HepG2 (cell line): ENCODE measurements around the gene ANKS4B. TPM values are rescaled to one million over a fixed set of nuclear protein-coding genes. Genes with fewer than 3 reads are reported as not detected.

Source experiments
- GPN1 ChIP-seq: sonication (generic); formaldehyde crosslinking; IDR thresholded peaks from 2 replicates; pipeline ENCODE4 v1.5.1; 2020; ENCODE audit warnings: missing genetic modification reagents, borderline replicate concordance
- MLLT10 ChIP-seq: sonication (generic); formaldehyde crosslinking; IDR thresholded peaks from 2 replicates; pipeline ENCODE4 v1.4.0; 2020; ENCODE audit warnings: missing genetic modification reagents
- NFKB2 ChIP-seq: sonication (generic); formaldehyde crosslinking; IDR thresholded peaks from 2 replicates; pipeline ENCODE4 v1.4.0; 2020; ENCODE audit warnings: missing genetic modification reagents, borderline replicate concordance
- NONO ChIP-seq, 2 experiments: fragments of 450-650 bp in 1 of 2; sonication (generic) in 1 of 2; formaldehyde crosslinking in 1 of 2; IDR thresholded peaks in 1 of 2; conservative IDR thresholded peaks in 1 of 2; 2 replicates each; pipeline versions ENCODE4 v1.6.1 to v1.8.0; 2017 to 2022; ENCODE audit warnings: mild to moderate bottlenecking in 1 of 2, missing genetic modification reagents in 1 of 2, moderate library complexity in 1 of 2
- U2AF2 ChIP-seq: fragments of 200-400 bp; formaldehyde crosslinking; IDR thresholded peaks from 2 replicates; pipeline ENCODE4 v1.6.1; 2017; ENCODE audit warnings: low read depth, mild to moderate bottlenecking, low read length
- ZBTB26 ChIP-seq: IDR thresholded peaks from 2 replicates; pipeline ENCODE4 v1.6.1; 2016; ENCODE audit warnings: missing compliant biosample characterization, missing genetic modification reagents, borderline replicate concordance
- ZC3H4 ChIP-seq: sonication (generic); formaldehyde crosslinking; IDR thresholded peaks from 2 replicates; pipeline ENCODE4 v1.4.0; 2020; ENCODE audit warnings: missing genetic modification reagents, borderline replicate concordance
- ZFP62 ChIP-seq: sonication (generic); formaldehyde crosslinking; IDR thresholded peaks from 2 replicates; pipeline ENCODE4 v1.4.0; 2020; ENCODE audit warnings: missing genetic modification reagents
- ZNF724P ChIP-seq: sonication (generic); formaldehyde crosslinking; IDR thresholded peaks from 2 replicates; pipeline ENCODE4 v1.8.0; 2022; ENCODE audit warnings: missing genetic modification reagents, borderline replicate concordance
- polyA plus RNA-seq, 8 experiments: library from polyadenylated mRNA; depleted of rRNA in 3 of 8; stranded (reverse) in 7 of 8; unstranded in 1 of 8; fragments of >200 nt; fragmentation: Illumina TruSeq in 4 of 8; extraction: Trizol in 4 of 8; gene quantifications; 2 replicates each; pipeline versions ENCODE4 v1.2.1 to v1.2.3, GENCODE V29; 2011 to 2016; ENCODE audit warnings: low read depth in 4 of 8, missing spikeins in 1 of 8, mixed read lengths in 1 of 8; ENCODE audit not compliant: insufficient read depth in 1 of 8
- total RNA-seq, 5 experiments: library from RNA; depleted of rRNA; stranded (reverse); fragments of >200 nt; fragmentation: Illumina TruSeq; extraction: Trizol; gene quantifications; 2 replicates each; pipeline ENCODE4 v1.2.3, GENCODE V29; 2016; ENCODE audit warnings: low read depth in 1 of 5
- TF ChIP-seq, protein P1 (sequence below): sonication (generic); formaldehyde crosslinking; IDR thresholded peaks from 2 replicates; pipeline ENCODE4 v1.5.0; 2020; ENCODE audit warnings: mild to moderate bottlenecking, missing genetic modification reagents, borderline replicate concordance
- TF ChIP-seq, protein P2 (sequence below): sonication (generic); formaldehyde crosslinking; IDR thresholded peaks from 2 replicates; pipeline ENCODE4 v1.5.1; 2020; ENCODE audit warnings: mild to moderate bottlenecking, missing genetic modification reagents, moderate library complexity
- TF ChIP-seq, protein P3 (sequence below): sonication (generic); formaldehyde crosslinking; IDR thresholded peaks from 2 replicates; pipeline ENCODE4 v1.8.1; 2023; ENCODE audit warnings: missing genetic modification reagents, inconsistent platforms, borderline replicate concordance

ANKS4B gene
- total and polyA plus RNA-seq, 2 of the 13 experiments (the other 11 are each of a cell fraction or from before 2014, with no cell fraction given): 6.5 to 30.0 TPM

DNA sequence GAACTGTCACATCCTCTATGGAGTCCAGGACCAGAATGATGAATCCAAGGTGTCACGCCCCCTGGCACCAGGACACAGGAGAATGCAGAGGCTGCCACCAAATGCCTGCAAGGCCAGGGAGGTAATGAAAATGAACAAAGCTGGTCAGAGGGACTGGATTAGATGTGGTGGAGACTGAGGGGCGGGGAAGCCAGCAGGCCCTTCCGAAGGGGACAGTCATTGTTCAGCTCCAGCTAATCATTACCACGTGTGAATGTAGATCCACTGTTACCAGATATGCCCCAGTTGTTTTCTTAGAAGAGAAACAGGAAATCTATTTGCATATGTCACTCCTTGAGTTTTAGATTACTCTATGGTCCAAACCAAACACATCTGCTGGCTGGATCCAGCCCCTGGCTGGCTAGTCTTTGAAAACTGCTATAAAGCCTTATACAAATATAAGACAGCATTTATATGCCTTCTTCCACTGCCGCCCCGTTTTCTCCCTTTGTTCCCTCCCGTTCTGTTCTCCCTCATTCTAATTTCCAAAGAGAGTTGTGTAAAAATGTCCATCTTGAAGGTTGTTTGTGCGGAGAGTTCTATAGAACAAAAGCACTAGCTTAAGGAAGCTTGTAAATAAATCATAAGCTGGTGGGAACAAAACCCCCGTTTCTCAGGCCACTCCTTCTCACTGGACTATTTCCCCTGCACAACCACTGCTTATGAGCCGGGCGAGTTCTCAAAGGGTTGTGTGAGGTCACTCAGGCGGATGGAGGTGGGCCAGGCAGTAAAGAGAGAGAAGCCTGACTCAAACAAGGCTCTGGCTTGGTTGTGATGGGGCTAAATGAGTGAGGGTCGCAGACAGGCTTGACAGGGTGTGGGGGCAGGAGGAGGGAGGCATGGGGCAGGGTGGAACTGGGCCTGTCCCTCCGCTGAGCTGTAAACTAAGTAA, 30.4 kb downstream of the ANKS4B start (continued):
- TF ChIP-seq, protein P1, sequence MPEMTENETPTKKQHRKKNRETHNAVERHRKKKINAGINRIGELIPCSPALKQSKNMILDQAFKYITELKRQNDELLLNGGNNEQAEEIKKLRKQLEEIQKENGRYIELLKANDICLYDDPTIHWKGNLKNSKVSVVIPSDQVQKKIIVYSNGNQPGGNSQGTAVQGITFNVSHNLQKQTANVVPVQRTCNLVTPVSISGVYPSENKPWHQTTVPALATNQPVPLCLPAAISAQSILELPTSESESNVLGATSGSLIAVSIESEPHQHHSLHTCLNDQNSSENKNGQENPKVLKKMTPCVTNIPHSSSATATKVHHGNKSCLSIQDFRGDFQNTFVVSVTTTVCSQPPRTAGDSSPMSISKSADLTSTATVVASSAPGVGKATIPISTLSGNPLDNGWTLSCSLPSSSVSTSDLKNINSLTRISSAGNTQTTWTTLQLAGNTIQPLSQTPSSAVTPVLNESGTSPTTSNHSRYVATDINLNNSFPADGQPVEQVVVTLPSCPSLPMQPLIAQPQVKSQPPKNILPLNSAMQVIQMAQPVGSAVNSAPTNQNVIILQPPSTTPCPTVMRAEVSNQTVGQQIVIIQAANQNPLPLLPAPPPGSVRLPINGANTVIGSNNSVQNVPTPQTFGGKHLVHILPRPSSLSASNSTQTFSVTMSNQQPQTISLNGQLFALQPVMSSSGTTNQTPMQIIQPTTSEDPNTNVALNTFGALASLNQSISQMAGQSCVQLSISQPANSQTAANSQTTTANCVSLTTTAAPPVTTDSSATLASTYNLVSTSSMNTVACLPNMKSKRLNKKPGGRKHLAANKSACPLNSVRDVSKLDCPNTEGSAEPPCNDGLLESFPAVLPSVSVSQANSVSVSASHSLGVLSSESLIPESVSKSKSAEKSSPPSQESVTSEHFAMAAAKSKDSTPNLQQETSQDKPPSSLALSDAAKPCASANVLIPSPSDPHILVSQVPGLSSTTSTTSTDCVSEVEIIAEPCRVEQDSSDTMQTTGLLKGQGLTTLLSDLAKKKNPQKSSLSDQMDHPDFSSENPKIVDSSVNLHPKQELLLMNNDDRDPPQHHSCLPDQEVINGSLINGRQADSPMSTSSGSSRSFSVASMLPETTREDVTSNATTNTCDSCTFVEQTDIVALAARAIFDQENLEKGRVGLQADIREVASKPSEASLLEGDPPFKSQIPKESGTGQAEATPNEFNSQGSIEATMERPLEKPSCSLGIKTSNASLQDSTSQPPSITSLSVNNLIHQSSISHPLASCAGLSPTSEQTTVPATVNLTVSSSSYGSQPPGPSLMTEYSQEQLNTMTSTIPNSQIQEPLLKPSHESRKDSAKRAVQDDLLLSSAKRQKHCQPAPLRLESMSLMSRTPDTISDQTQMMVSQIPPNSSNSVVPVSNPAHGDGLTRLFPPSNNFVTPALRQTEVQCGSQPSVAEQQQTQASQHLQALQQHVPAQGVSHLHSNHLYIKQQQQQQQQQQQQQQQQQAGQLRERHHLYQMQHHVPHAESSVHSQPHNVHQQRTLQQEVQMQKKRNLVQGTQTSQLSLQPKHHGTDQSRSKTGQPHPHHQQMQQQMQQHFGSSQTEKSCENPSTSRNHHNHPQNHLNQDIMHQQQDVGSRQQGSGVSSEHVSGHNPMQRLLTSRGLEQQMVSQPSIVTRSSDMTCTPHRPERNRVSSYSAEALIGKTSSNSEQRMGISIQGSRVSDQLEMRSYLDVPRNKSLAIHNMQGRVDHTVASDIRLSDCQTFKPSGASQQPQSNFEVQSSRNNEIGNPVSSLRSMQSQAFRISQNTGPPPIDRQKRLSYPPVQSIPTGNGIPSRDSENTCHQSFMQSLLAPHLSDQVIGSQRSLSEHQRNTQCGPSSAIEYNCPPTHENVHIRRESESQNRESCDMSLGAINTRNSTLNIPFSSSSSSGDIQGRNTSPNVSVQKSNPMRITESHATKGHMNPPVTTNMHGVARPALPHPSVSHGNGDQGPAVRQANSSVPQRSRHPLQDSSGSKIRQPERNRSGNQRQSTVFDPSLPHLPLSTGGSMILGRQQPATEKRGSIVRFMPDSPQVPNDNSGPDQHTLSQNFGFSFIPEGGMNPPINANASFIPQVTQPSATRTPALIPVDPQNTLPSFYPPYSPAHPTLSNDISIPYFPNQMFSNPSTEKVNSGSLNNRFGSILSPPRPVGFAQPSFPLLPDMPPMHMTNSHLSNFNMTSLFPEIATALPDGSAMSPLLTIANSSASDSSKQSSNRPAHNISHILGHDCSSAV (CRISPR knock-in tag): peak; percentile 40; the same call in 1 of the 2 replicates
- TF ChIP-seq NONO (IDR thresholded peaks at IDR 0.05): no peak
- TF ChIP-seq NONO (CRISPR knock-in tag; conservative IDR thresholded peaks at IDR 0.05): no peak; the same call in 1 of the 2 replicates
- TF ChIP-seq ZC3H4: no peak
- no peak for TF ChIP-seq GPN1
- TF ChIP-seq, protein P2, sequence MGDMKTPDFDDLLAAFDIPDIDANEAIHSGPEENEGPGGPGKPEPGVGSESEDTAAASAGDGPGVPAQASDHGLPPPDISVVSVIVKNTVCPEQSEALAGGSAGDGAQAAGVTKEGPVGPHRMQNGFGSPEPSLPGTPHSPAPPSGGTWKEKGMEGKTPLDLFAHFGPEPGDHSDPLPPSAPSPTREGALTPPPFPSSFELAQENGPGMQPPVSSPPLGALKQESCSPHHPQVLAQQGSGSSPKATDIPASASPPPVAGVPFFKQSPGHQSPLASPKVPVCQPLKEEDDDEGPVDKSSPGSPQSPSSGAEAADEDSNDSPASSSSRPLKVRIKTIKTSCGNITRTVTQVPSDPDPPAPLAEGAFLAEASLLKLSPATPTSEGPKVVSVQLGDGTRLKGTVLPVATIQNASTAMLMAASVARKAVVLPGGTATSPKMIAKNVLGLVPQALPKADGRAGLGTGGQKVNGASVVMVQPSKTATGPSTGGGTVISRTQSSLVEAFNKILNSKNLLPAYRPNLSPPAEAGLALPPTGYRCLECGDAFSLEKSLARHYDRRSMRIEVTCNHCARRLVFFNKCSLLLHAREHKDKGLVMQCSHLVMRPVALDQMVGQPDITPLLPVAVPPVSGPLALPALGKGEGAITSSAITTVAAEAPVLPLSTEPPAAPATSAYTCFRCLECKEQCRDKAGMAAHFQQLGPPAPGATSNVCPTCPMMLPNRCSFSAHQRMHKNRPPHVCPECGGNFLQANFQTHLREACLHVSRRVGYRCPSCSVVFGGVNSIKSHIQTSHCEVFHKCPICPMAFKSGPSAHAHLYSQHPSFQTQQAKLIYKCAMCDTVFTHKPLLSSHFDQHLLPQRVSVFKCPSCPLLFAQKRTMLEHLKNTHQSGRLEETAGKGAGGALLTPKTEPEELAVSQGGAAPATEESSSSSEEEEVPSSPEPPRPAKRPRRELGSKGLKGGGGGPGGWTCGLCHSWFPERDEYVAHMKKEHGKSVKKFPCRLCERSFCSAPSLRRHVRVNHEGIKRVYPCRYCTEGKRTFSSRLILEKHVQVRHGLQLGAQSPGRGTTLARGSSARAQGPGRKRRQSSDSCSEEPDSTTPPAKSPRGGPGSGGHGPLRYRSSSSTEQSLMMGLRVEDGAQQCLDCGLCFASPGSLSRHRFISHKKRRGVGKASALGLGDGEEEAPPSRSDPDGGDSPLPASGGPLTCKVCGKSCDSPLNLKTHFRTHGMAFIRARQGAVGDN (CRISPR knock-in tag): peak; percentile 53
- TF ChIP-seq ZBTB26 (CRISPR knock-in tag): no peak; the same call in 1 of the 2 replicates
- TF ChIP-seq U2AF2: no peak
- peak; percentile 23; the same call in 1 of the 2 replicates for TF ChIP-seq ZNF724P
- no peak for TF ChIP-seq NFKB2 (CRISPR knock-in tag)
- TF ChIP-seq, protein P3, sequence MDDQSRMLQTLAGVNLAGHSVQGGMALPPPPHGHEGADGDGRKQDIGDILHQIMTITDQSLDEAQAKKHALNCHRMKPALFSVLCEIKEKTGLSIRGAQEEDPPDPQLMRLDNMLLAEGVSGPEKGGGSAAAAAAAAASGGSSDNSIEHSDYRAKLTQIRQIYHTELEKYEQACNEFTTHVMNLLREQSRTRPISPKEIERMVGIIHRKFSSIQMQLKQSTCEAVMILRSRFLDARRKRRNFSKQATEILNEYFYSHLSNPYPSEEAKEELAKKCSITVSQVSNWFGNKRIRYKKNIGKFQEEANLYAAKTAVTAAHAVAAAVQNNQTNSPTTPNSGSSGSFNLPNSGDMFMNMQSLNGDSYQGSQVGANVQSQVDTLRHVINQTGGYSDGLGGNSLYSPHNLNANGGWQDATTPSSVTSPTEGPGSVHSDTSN (CRISPR knock-in tag): no peak
- no peak for TF ChIP-seq MLLT10 (CRISPR knock-in tag)
- no peak for TF ChIP-seq ZFP62 (CRISPR knock-in tag)
